H9 (cell line): ENCODE measurements around the gene CC2D1A. TPM values are rescaled to one million over a fixed set of nuclear protein-coding genes. Genes with fewer than 3 reads are reported as not detected.

Experiments used
- DNase-seq: peaks from one replicate; pipeline ENCODE4 v3.0.0-alpha.2; 2017
- H2AFZ ChIP-seq: one replicate; pipeline ENCODE4 v1.6.1; 2013; ENCODE audit warnings: mild to moderate bottlenecking, low read length, control low read depth, moderate library complexity
- H2AK5ac ChIP-seq: 2 replicates; pipeline ENCODE4 v1.6.1; 2013; ENCODE audit warnings: low read length, control low read depth, mixed read lengths; ENCODE audit not compliant: insufficient read length
- H2BK120ac ChIP-seq: one replicate; pipeline ENCODE4 v1.6.1; 2013; ENCODE audit warnings: low read depth, mild to moderate bottlenecking, low read length, control low read depth, inconsistent platforms; ENCODE audit not compliant: poor library complexity, severe bottlenecking
- H2BK12ac ChIP-seq: 2 replicates; pipeline ENCODE4 v1.6.1; 2013; ENCODE audit warnings: low read length, control low read depth, mixed read lengths, low read depth; ENCODE audit not compliant: insufficient read length
- H2BK15ac ChIP-seq: 2 replicates; pipeline ENCODE4 v1.6.1; 2013; ENCODE audit warnings: low read depth, low read length, control low read depth
- H2BK20ac ChIP-seq: one replicate; pipeline ENCODE4 v1.6.1; 2013; ENCODE audit warnings: low read depth, mild to moderate bottlenecking, low read length, control low read depth, inconsistent platforms; ENCODE audit not compliant: poor library complexity, severe bottlenecking
- H2BK5ac ChIP-seq: 2 replicates; pipeline ENCODE4 v1.6.1; 2013; ENCODE audit warnings: low read length, control low read depth, mixed read lengths; ENCODE audit not compliant: insufficient read length
- H3K14ac ChIP-seq: 2 replicates; pipeline ENCODE4 v1.6.1; 2013; ENCODE audit warnings: low read length, control low read depth; ENCODE audit not compliant: insufficient read depth
- H3K18ac ChIP-seq: 2 replicates; pipeline ENCODE4 v1.6.1; 2013; ENCODE audit warnings: low read depth, mild to moderate bottlenecking, mixed read lengths, low read length, control low read depth; ENCODE audit not compliant: insufficient read length
- H3K23ac ChIP-seq: 2 replicates; pipeline ENCODE4 v1.6.1; 2013; ENCODE audit warnings: low read length, control low read depth, mixed read lengths, low read depth; ENCODE audit not compliant: insufficient read length
- H3K23me2 ChIP-seq: 2 replicates; pipeline ENCODE4 v1.6.1; 2013; ENCODE audit warnings: low read depth, mild to moderate bottlenecking, mixed read lengths, low read length, control low read depth; ENCODE audit not compliant: insufficient read length, poor library complexity, severe bottlenecking
- H3K27ac ChIP-seq: 2 replicates; pipeline ENCODE4 v1.5.1; 2013; ENCODE audit warnings: low read length, control low read depth, mixed read lengths, low read depth; ENCODE audit not compliant: insufficient read length
- H3K27me3 ChIP-seq: 2 replicates; pipeline ENCODE4 v1.6.1; 2013; ENCODE audit warnings: low read length, control low read depth, inconsistent platforms; ENCODE audit not compliant: insufficient read depth
- H3K4ac ChIP-seq: 2 replicates; pipeline ENCODE4 v1.6.1; 2013; ENCODE audit warnings: low read depth, mild to moderate bottlenecking, control low read depth, inconsistent platforms, low read length, moderate library complexity
- H3K4me1 ChIP-seq: 2 replicates; pipeline ENCODE4 v1.6.1; 2013; ENCODE audit warnings: low read length, control low read depth, inconsistent platforms; ENCODE audit not compliant: insufficient read depth
- H3K4me2 ChIP-seq: 2 replicates; pipeline ENCODE4 v1.6.1; 2013; ENCODE audit warnings: low read length, control low read depth, mixed read lengths; ENCODE audit not compliant: insufficient read length, insufficient read depth
- H3K56ac ChIP-seq: 2 replicates; pipeline ENCODE4 v1.6.1; 2013; ENCODE audit warnings: low read depth, mild to moderate bottlenecking, mixed read lengths, low read length, control low read depth; ENCODE audit not compliant: insufficient read length
- H3K79me1 ChIP-seq: 2 replicates; pipeline ENCODE4 v1.6.1; 2013; ENCODE audit warnings: low read depth, mild to moderate bottlenecking, moderate library complexity, low read length, control low read depth, inconsistent platforms; ENCODE audit not compliant: insufficient read depth, poor library complexity, severe bottlenecking
- H3K79me2 ChIP-seq: 2 replicates; pipeline ENCODE4 v1.6.1; 2013; ENCODE audit warnings: low read length, control low read depth, inconsistent platforms; ENCODE audit not compliant: insufficient read depth
- H3K9ac ChIP-seq: 2 replicates; pipeline ENCODE4 v1.6.1; 2013; ENCODE audit warnings: low read length, control low read depth, mixed read lengths; ENCODE audit not compliant: insufficient read length; ENCODE audit errors: extremely low read depth
- H3K9me3 ChIP-seq: one replicate; pipeline ENCODE4 v1.6.1; 2013; ENCODE audit warnings: low read depth, low read length, inconsistent platforms; ENCODE audit not compliant: control insufficient read depth
- H3T11ph ChIP-seq: one replicate; pipeline ENCODE4 v1.6.1; 2013; ENCODE audit warnings: mild to moderate bottlenecking, low read length, control low read depth, inconsistent platforms
- H4K20me1 ChIP-seq: one replicate; pipeline ENCODE4 v1.6.1; 2013; ENCODE audit not compliant: control insufficient read depth, insufficient read length, insufficient read depth
- H4K5ac ChIP-seq: 2 replicates; pipeline ENCODE4 v1.6.1; 2013; ENCODE audit warnings: low read depth, mild to moderate bottlenecking, mixed read lengths, low read length, control low read depth; ENCODE audit not compliant: insufficient read length
- H4K8ac ChIP-seq: replicated peaks from 2 replicates; pipeline ENCODE4 v1.6.1; 2013; ENCODE audit warnings: low read length, control low read depth, mixed read lengths, low read depth; ENCODE audit not compliant: insufficient read length
- H4K91ac ChIP-seq: 2 replicates; pipeline ENCODE4 v1.6.1; 2013; ENCODE audit warnings: low read depth, mild to moderate bottlenecking, moderate library complexity, mixed read lengths, low read length, control low read depth; ENCODE audit not compliant: insufficient read length
- H3K27ac Mint-ChIP-seq, 3 experiments: 2 replicates in 2 of 3; 3 replicates in 1 of 3; pipeline ENCODE4 v1.8.0; 2020 to 2021; ENCODE audit warnings: mixed read lengths in 3 of 3, mild to moderate bottlenecking in 1 of 3, moderate library complexity in 1 of 3
- H3K27me3 Mint-ChIP-seq: 2 replicates; pipeline ENCODE4 v1.8.0; 2021; ENCODE audit warnings: low read depth, mild to moderate bottlenecking, moderate library complexity, mixed read lengths
- H3K36me3 Mint-ChIP-seq, 3 experiments: 2 replicates in 2 of 3; 3 replicates in 1 of 3; pipeline ENCODE4 v1.8.0; 2020 to 2021; ENCODE audit warnings: low read depth in 3 of 3, mixed read lengths in 3 of 3; ENCODE audit not compliant: insufficient read depth in 1 of 3
- H3K4me1 Mint-ChIP-seq, 2 experiments: 2 replicates each; pipeline ENCODE4 v1.8.0; 2020; ENCODE audit warnings: mixed read lengths in 2 of 2
- H3K4me3 Mint-ChIP-seq, 2 experiments: 2 replicates in 1 of 2; 3 replicates in 1 of 2; pipeline ENCODE4 v1.8.0; 2020 to 2021; ENCODE audit warnings: mild to moderate bottlenecking in 2 of 2, mixed read lengths in 2 of 2, moderate library complexity in 1 of 2
- H3K9me3 Mint-ChIP-seq, 2 experiments: 2 replicates in 1 of 2; 3 replicates in 1 of 2; pipeline ENCODE4 v1.8.0; 2020; ENCODE audit warnings: mild to moderate bottlenecking in 2 of 2, mixed read lengths in 2 of 2, moderate library complexity in 1 of 2
- CTCF ChIP-seq: fragments of 200-600 bp; sonication (generic); conservative IDR thresholded peaks from 3 replicates; pipeline ENCODE4 v1.8.0; 2021; ENCODE audit warnings: antibody characterized with exemption, mild to moderate bottlenecking
- WGBS: extraction: QIAGEN DNeasy Blood & Tissue Kit; methylation state at CpG from one replicate; pipeline ENCODE4 v1.1.7; 2013; ENCODE audit warnings: missing lambda C conversion rate, low lambda C conversion rate, mixed read lengths; ENCODE audit not compliant: insufficient read length; ENCODE audit errors: extremely low coverage; 5-methylcytosine and 5-hydroxymethylcytosine counted together
- total RNA-seq: library from RNA; stranded (reverse); gene quantifications from 2 replicates; pipeline ENCODE4 v1.2.1, GENCODE V29; 2021

Gene CC2D1A
- total RNA-seq, 1 experiment from 2014 or later = 48.5 TPM

- H2BK20ac ChIP-seq = no peak overlapping the region
- no peaks in the 10 kb centered on the region for H3K4me1 ChIP-seq
- no peaks in the 10 kb centered on the region for H3K79me1 ChIP-seq
- H3K9me3 ChIP-seq = no peaks in the 10 kb centered on the region
- H3K9me3 Mint-ChIP-seq = no peaks in the 10 kb centered on the region; a peak in 1 of 5 replicates
- H3K27ac ChIP-seq = no peak overlapping the region
- no peak overlapping the region for H3K27ac Mint-ChIP-seq
- H2BK120ac ChIP-seq = no peak overlapping the region
- H2AK5ac ChIP-seq = no peak overlapping the region
- no peak overlapping the region for H2AFZ ChIP-seq
- no peak overlapping the region for H3K23ac ChIP-seq
- no CpG with 5 or more reads among the region's 16 CpGs for WGBS
- no peak overlapping the region for H2BK5ac ChIP-seq
- H3K27me3 ChIP-seq = no peaks in the 10 kb centered on the region
- no peaks in the 10 kb centered on the region for H3K23me2 ChIP-seq
- H3K14ac ChIP-seq = no peak overlapping the region
- no peaks in the 10 kb centered on the region for H4K20me1 ChIP-seq
- H3K27me3 Mint-ChIP-seq = peaks cover 2% of the 10 kb centered on the region; the same call in 1 of the 2 replicates
- no peak overlapping the region for H4K91ac ChIP-seq
- no peaks in the 10 kb centered on the region for H3K36me3 Mint-ChIP-seq
- no peak overlapping the region for H2BK12ac ChIP-seq
- no peak overlapping the region for H2BK15ac ChIP-seq
- H3K18ac ChIP-seq = no peak overlapping the region
- H3K79me2 ChIP-seq = no peaks in the 10 kb centered on the region
- H3K56ac ChIP-seq = no peak overlapping the region
- DNase-seq = no peak
- H3K4me1 Mint-ChIP-seq = peaks cover 3 to 10% of the 10 kb centered on the region in 2 experiments; a peak in 3 of 4 replicates
- H3K4ac ChIP-seq = no peak overlapping the region
- H4K5ac ChIP-seq = no peak overlapping the region
- TF ChIP-seq CTCF = no peak
- no peak overlapping the region for H3K9ac ChIP-seq
- no peak overlapping the region for H3T11ph ChIP-seq
- H3K4me2 ChIP-seq = no peak overlapping the region
- no peak overlapping the region for H4K8ac ChIP-seq
- H3K4me3 Mint-ChIP-seq = no peak overlapping the region
Observed at GRCh38 chr19:13887018-13887436, 19.0 kb upstream of the CC2D1A start.
